GM23338 (cell line): ENCODE results near the gene GSTA5. TPM values are rescaled to one million over a fixed set of nuclear protein-coding genes. Genes with fewer than 3 reads are reported as not detected.
"Not testable (repeated sequence)": the region's sequence is repeated elsewhere in the genome, so short reads cannot be mapped to it uniquely, and the experiment has no call there.

Source experiments
- ATAC-seq: fragments of 200-7000 bp; cut with Tn5 transposase; 3 replicates; pipeline ENCODE4 v1.9.1; 2020
- DNase-seq: peaks from one replicate; pipeline ENCODE4 v3.0.0-alpha.2; 2015; ENCODE audit warnings: low spot score
- H2AFZ ChIP-seq: fragments of 200-600 bp; sonication (generic); 2 replicates; pipeline ENCODE4 v1.8.0; 2016; ENCODE audit warnings: antibody characterized with exemption, mild to moderate bottlenecking, moderate library complexity
- H3F3A ChIP-seq: fragments of 200-600 bp; sonication (generic); replicated peaks from 2 replicates; pipeline ENCODE4 v1.8.0; 2017; ENCODE audit warnings: antibody characterized with exemption, mixed run types, low read depth
- H3K27ac ChIP-seq: fragments of 200-600 bp; sonication (generic); 2 replicates; pipeline ENCODE4 v1.6.1; 2016; ENCODE audit warnings: low read depth
- H3K27me3 ChIP-seq: fragments of 200-600 bp; sonication (generic); 2 replicates; pipeline ENCODE4 v1.8.0; 2016; ENCODE audit warnings: mild to moderate bottlenecking, mixed run types, moderate library complexity; ENCODE audit not compliant: insufficient read depth
- H3K36me3 ChIP-seq: fragments of 200-600 bp; sonication (generic); 2 replicates; pipeline ENCODE4 v1.8.0; 2016; ENCODE audit warnings: mild to moderate bottlenecking; ENCODE audit not compliant: insufficient read depth
- H3K4me1 ChIP-seq: fragments of 200-600 bp; sonication (generic); 2 replicates; pipeline ENCODE4 v1.8.0; 2016; ENCODE audit warnings: mild to moderate bottlenecking, moderate library complexity; ENCODE audit not compliant: insufficient read depth
- H3K4me2 ChIP-seq: fragments of 200-600 bp; sonication (generic); 2 replicates; pipeline ENCODE4 v1.7.1; 2017; ENCODE audit warnings: mixed run types
- H3K4me3 ChIP-seq: fragments of 200-600 bp; sonication (generic); 2 replicates; pipeline ENCODE4 v1.6.1; 2016; ENCODE audit warnings: mixed run types
- H3K79me2 ChIP-seq: fragments of 200-600 bp; sonication (generic); replicated peaks from 2 replicates; pipeline ENCODE4 v1.8.0; 2017; ENCODE audit warnings: mild to moderate bottlenecking; ENCODE audit not compliant: insufficient read depth
- H3K9me2 ChIP-seq: fragments of 200-600 bp; sonication (generic); 2 replicates; pipeline ENCODE4 v1.8.0; 2017; ENCODE audit not compliant: insufficient read depth
- H4K20me1 ChIP-seq: fragments of 200-600 bp; sonication (generic); replicated peaks from 2 replicates; pipeline ENCODE4 v1.8.0; 2017; ENCODE audit warnings: mild to moderate bottlenecking; ENCODE audit not compliant: insufficient read depth
- H3K27ac Mint-ChIP-seq: 2 replicates; pipeline ENCODE4 v1.8.0; 2020; ENCODE audit warnings: inconsistent platforms, mild to moderate bottlenecking, moderate library complexity, mixed read lengths
- H3K27me3 Mint-ChIP-seq: 3 replicates; pipeline ENCODE4 v1.8.0; 2022; ENCODE audit warnings: low read depth, mild to moderate bottlenecking, moderate library complexity, mixed read lengths, inconsistent platforms; ENCODE audit not compliant: insufficient read depth, poor library complexity
- H3K36me3 Mint-ChIP-seq: 3 replicates; pipeline ENCODE4 v1.8.0; 2021; ENCODE audit warnings: low read depth, mild to moderate bottlenecking, inconsistent platforms, moderate library complexity, mixed read lengths
- H3K4me1 Mint-ChIP-seq: 3 replicates; pipeline ENCODE4 v1.8.0; 2020; ENCODE audit warnings: mild to moderate bottlenecking, inconsistent platforms, mixed read lengths
- H3K4me3 Mint-ChIP-seq: 3 replicates; pipeline ENCODE4 v1.8.0; 2021; ENCODE audit warnings: moderate library complexity, mild to moderate bottlenecking, inconsistent platforms, mixed read lengths
- H3K9me3 Mint-ChIP-seq: 3 replicates; pipeline ENCODE4 v1.8.0; 2020; ENCODE audit warnings: moderate library complexity, mild to moderate bottlenecking, inconsistent platforms, mixed read lengths
- CREB1 ChIP-seq: fragments of 250-450 bp; sonication (Bioruptor Pico); IDR thresholded peaks from 2 replicates; pipeline ENCODE4 v1.5.0; 2020; ENCODE audit warnings: low read depth, mild to moderate bottlenecking, moderate library complexity
- EZH2phosphoT487 ChIP-seq: fragments of 200-600 bp; sonication (generic); IDR thresholded peaks from one replicate; pipeline ENCODE4 v1.8.1; 2018; ENCODE audit warnings: antibody characterized with exemption; ENCODE audit not compliant: unreplicated experiment
- NANOG ChIP-seq: IDR thresholded peaks from 2 replicates; pipeline ENCODE4 v1.6.1; 2016; ENCODE audit warnings: antibody characterized with exemption, borderline replicate concordance
- STAT1 ChIP-seq: IDR thresholded peaks from one replicate; pipeline ENCODE4 v1.6.1; 2016; ENCODE audit warnings: antibody characterized with exemption; ENCODE audit not compliant: unreplicated experiment
- ZNF114 ChIP-seq: fragments of 250-450 bp; sonication (Bioruptor Pico); IDR thresholded peaks from 2 replicates; pipeline ENCODE4 v1.5.0; 2020; ENCODE audit warnings: mild to moderate bottlenecking, moderate library complexity
- ZNF331 ChIP-seq: fragments of 250-450 bp; sonication (Bioruptor Pico); IDR thresholded peaks from 2 replicates; pipeline ENCODE4 v1.5.0; 2020; ENCODE audit warnings: low read depth, mild to moderate bottlenecking, moderate library complexity
- polyA plus RNA-seq: library from polyadenylated mRNA; unstranded; fragments of >200 nt; fragmentation: Nextera tagmentation; extraction: Ambion mirVana; gene quantifications from 2 replicates; pipeline ENCODE4 v1.2.1, GENCODE V29; 2016
- total RNA-seq: library from RNA; depleted of rRNA; stranded (reverse); fragments of >200 nt; shearing (Covaris generic); gene quantifications from 2 replicates; pipeline ENCODE4 v1.2.3, GENCODE V29; 2014
- TF ChIP-seq, protein P1 (sequence below): IDR thresholded peaks from 2 replicates; pipeline ENCODE4 v1.6.1; 2016; ENCODE audit warnings: antibody characterized with exemption
- TF ChIP-seq, protein P2 (sequence below): fragments of 250-450 bp; sonication (Bioruptor Pico); IDR thresholded peaks from 2 replicates; pipeline ENCODE4 v1.5.0; 2020; ENCODE audit warnings: mild to moderate bottlenecking, moderate library complexity
- TF ChIP-seq, protein P3 (sequence below), 2 experiments: fragments of 200-600 bp in 1 of 2; sonication (generic) in 1 of 2; conservative IDR thresholded peaks; 2 replicates each; pipeline versions ENCODE4 v1.5.1 to v1.6.1; 2016 to 2017; ENCODE audit warnings: antibody characterized with exemption in 2 of 2, low read depth in 2 of 2, mild to moderate bottlenecking in 2 of 2, moderate library complexity in 1 of 2

GSTA5 gene
- total and polyA plus RNA-seq, 2 experiments from 2014 or later, result not detected

DNA sequence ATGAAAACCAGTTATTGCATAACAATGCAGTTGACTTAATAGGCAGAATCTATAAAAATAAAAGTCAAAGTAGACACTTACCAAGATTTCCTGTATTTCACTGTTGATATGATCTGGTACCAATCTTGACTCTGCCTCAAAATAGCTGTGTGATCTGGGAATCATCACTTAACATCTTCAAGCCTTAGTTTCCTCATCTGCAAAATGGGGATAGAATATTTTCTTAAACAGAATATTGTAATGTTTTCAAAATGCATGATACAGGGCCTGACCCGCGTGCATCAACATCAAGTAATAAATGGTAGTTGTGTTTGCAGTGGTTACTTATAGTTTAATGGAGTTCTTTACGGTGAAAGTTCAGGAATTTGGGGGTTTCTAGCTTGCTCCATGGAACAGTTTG is 26.1 kb downstream of the GSTA5 start:
- H3K79me2 ChIP-seq, H3K36me3 Mint-ChIP-seq, H3K4me3 ChIP-seq, H4K20me1 ChIP-seq, H3K27ac ChIP-seq, H3K4me2 ChIP-seq, H3K27ac Mint-ChIP-seq, H3K27me3 Mint-ChIP-seq, H3F3A ChIP-seq, H3K27me3 ChIP-seq, ATAC-seq, H3K36me3 ChIP-seq, H3K4me1 ChIP-seq, H3K4me1 Mint-ChIP-seq, H3K9me2 ChIP-seq, H2AFZ ChIP-seq, H3K4me3 Mint-ChIP-seq, H3K9me3 Mint-ChIP-seq, DNase-seq: not testable (repeated sequence)

DNA sequence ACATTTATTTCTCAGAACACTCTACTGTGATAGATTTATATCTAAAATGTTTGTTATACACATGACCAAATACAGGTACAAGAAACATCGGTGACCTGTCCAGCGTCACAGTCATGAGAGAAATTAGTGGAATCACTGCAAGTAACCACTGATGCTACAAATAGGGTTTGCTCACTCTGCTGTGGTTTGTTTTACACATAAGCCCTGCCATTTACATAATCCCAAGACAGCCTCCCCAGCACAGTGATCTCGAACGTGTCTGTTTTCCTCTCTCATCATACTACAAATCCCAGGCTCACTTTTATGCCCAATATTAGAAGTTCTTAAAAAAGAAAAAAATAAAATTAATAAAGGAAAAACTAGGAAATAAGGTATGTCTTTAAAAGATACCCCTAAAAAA is 30.8 kb downstream of the GSTA5 start:
- H3K4me1 Mint-ChIP-seq, H4K20me1 ChIP-seq, H3K4me3 ChIP-seq, ATAC-seq, H3K27ac ChIP-seq, H3K9me2 ChIP-seq, H3K36me3 ChIP-seq, H3K27me3 Mint-ChIP-seq, H3F3A ChIP-seq, H3K79me2 ChIP-seq, H3K36me3 Mint-ChIP-seq, H3K27me3 ChIP-seq, H3K4me1 ChIP-seq, H3K4me2 ChIP-seq, DNase-seq, H3K9me3 Mint-ChIP-seq, H2AFZ ChIP-seq, H3K27ac Mint-ChIP-seq, H3K4me3 Mint-ChIP-seq: not testable (repeated sequence)

- H3K27me3 Mint-ChIP-seq, result peaks cover 1% of the 10 kb centered on the region
- no peaks in the 10 kb centered on the region for H3K36me3 Mint-ChIP-seq
- H3K4me3 Mint-ChIP-seq, result no peak overlapping the region
- 0 out of 2 replicates have a peak, but pooled peaks cover under 1% of the 10 kb centered on the region for H3K9me2 ChIP-seq
- no peak overlapping the region for H3K4me3 ChIP-seq
- no peaks in the 10 kb centered on the region for H3K36me3 ChIP-seq
- no peak overlapping the region for H3K27ac ChIP-seq
- H3K4me1 ChIP-seq, result no peaks in the 10 kb centered on the region
- H2AFZ ChIP-seq, result no peak overlapping the region
- no peak for DNase-seq
- no peak overlapping the region for H3K27ac Mint-ChIP-seq
- no peak for ATAC-seq
- no peaks in the 10 kb centered on the region for H3K79me2 ChIP-seq
- no peaks in the 10 kb centered on the region for H3K9me3 Mint-ChIP-seq
- no peaks in the 10 kb centered on the region for H3K27me3 ChIP-seq
- H3F3A ChIP-seq, result no peaks in the 10 kb centered on the region
- no peak overlapping the region for H3K4me2 ChIP-seq
- peaks cover 3% of the 10 kb centered on the region; the same call in 2 of the 3 replicates for H3K4me1 Mint-ChIP-seq
- H4K20me1 ChIP-seq, result no peaks in the 10 kb centered on the region
- TF ChIP-seq NANOG (no peak), CREB1 (no peak), EZH2phosphoT487 (no peak), STAT1 (no peak), ZNF114 (CRISPR knock-in tag) (no peak), ZNF331 (CRISPR knock-in tag) (no peak)
- TF ChIP-seq, protein P1, sequence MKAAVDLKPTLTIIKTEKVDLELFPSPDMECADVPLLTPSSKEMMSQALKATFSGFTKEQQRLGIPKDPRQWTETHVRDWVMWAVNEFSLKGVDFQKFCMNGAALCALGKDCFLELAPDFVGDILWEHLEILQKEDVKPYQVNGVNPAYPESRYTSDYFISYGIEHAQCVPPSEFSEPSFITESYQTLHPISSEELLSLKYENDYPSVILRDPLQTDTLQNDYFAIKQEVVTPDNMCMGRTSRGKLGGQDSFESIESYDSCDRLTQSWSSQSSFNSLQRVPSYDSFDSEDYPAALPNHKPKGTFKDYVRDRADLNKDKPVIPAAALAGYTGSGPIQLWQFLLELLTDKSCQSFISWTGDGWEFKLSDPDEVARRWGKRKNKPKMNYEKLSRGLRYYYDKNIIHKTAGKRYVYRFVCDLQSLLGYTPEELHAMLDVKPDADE, result no peak
- TF ChIP-seq, protein P2, sequence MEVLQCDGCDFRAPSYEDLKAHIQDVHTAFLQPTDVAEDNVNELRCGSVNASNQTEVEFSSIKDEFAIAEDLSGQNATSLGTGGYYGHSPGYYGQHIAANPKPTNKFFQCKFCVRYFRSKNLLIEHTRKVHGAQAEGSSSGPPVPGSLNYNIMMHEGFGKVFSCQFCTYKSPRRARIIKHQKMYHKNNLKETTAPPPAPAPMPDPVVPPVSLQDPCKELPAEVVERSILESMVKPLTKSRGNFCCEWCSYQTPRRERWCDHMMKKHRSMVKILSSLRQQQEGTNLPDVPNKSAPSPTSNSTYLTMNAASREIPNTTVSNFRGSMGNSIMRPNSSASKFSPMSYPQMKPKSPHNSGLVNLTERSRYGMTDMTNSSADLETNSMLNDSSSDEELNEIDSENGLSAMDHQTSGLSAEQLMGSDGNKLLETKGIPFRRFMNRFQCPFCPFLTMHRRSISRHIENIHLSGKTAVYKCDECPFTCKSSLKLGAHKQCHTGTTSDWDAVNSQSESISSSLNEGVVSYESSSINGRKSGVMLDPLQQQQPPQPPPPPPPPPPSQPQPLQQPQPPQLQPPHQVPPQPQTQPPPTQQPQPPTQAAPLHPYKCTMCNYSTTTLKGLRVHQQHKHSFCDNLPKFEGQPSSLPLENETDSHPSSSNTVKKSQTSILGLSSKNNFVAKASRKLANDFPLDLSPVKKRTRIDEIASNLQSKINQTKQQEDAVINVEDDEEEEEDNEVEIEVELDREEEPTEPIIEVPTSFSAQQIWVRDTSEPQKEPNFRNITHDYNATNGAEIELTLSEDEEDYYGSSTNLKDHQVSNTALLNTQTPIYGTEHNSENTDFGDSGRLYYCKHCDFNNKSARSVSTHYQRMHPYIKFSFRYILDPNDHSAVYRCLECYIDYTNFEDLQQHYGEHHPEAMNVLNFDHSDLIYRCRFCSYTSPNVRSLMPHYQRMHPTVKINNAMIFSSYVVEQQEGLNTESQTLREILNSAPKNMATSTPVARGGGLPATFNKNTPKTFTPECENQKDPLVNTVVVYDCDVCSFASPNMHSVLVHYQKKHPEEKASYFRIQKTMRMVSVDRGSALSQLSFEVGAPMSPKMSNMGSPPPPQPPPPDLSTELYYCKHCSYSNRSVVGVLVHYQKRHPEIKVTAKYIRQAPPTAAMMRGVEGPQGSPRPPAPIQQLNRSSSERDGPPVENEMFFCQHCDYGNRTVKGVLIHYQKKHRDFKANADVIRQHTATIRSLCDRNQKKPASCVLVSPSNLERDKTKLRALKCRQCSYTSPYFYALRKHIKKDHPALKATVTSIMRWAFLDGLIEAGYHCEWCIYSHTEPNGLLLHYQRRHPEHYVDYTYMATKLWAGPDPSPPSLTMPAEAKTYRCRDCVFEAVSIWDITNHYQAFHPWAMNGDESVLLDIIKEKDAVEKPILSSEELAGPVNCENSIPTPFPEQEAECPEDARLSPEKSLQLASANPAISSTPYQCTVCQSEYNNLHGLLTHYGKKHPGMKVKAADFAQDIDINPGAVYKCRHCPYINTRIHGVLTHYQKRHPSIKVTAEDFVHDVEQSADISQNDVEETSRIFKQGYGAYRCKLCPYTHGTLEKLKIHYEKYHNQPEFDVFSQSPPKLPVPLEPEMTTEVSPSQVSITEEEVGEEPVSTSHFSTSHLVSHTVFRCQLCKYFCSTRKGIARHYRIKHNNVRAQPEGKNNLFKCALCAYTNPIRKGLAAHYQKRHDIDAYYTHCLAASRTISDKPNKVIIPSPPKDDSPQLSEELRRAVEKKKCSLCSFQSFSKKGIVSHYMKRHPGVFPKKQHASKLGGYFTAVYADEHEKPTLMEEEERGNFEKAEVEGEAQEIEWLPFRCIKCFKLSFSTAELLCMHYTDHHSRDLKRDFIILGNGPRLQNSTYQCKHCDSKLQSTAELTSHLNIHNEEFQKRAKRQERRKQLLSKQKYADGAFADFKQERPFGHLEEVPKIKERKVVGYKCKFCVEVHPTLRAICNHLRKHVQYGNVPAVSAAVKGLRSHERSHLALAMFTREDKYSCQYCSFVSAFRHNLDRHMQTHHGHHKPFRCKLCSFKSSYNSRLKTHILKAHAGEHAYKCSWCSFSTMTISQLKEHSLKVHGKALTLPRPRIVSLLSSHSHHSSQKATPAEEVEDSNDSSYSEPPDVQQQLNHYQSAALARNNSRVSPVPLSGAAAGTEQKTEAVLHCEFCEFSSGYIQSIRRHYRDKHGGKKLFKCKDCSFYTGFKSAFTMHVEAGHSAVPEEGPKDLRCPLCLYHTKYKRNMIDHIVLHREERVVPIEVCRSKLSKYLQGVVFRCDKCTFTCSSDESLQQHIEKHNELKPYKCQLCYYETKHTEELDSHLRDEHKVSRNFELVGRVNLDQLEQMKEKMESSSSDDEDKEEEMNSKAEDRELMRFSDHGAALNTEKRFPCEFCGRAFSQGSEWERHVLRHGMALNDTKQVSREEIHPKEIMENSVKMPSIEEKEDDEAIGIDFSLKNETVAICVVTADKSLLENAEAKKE (CRISPR knock-in tag), result no peak
- TF ChIP-seq, protein P3, sequence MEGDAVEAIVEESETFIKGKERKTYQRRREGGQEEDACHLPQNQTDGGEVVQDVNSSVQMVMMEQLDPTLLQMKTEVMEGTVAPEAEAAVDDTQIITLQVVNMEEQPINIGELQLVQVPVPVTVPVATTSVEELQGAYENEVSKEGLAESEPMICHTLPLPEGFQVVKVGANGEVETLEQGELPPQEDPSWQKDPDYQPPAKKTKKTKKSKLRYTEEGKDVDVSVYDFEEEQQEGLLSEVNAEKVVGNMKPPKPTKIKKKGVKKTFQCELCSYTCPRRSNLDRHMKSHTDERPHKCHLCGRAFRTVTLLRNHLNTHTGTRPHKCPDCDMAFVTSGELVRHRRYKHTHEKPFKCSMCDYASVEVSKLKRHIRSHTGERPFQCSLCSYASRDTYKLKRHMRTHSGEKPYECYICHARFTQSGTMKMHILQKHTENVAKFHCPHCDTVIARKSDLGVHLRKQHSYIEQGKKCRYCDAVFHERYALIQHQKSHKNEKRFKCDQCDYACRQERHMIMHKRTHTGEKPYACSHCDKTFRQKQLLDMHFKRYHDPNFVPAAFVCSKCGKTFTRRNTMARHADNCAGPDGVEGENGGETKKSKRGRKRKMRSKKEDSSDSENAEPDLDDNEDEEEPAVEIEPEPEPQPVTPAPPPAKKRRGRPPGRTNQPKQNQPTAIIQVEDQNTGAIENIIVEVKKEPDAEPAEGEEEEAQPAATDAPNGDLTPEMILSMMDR (conservative IDR thresholded peaks at IDR 0.05; ENCODE audit: low read depth in 2 of 2), result no peak
Observed at GRCh38 chr6:52808660-52809059, 32.0 kb downstream of the GSTA5 start.
